C4-2B (cell line): ENCODE measurements around the gene CHAC2.
A peak's percentile ranks its signal among the peaks of the same experiment; 100 is the strongest.
"Not testable (repeated sequence)": the region's sequence is repeated elsewhere in the genome, so short reads cannot be mapped to it uniquely, and the experiment has no call there.

Source experiments
- H3K27ac ChIP-seq: fragments of 450-650 bp; 2 replicates; pipeline ENCODE4 v1.5.1; 2017
- CTCF ChIP-seq: fragments of 450-650 bp; conservative IDR thresholded peaks from 2 replicates; pipeline ENCODE4 v1.5.1; 2017; ENCODE audit warnings: mild to moderate bottlenecking
- ZFX ChIP-seq: fragments of 450-650 bp; IDR thresholded peaks from 2 replicates; pipeline ENCODE4 v1.6.1; 2017

The CHAC2 gene

GRCh38 chr2:53767405-53768241, at the start of gene CHAC2:
Gene CHAC2, plus strand, starts transcription at chr2:53767804. Its CDS starts 83 bp downstream, at chr2:53767887.
- TF ChIP-seq CTCF: 0 out of 2 replicates have a peak, but pooled peaks have one; percentile 10
- no peak for TF ChIP-seq ZFX
- peak within 1 kb of the TSS; percentile 78 for H3K27ac ChIP-seq

GRCh38 chr2:53720944-53721343, 46.7 kb upstream of the CHAC2 start:
- H3K27ac ChIP-seq: not testable (repeated sequence)

GRCh38 chr2:53724536-53724935, 43.1 kb upstream of the CHAC2 start:
- TF ChIP-seq ZFX (no peak), CTCF (no peak)
- no peak overlapping the region for H3K27ac ChIP-seq

GRCh38 chr2:53725662-53726061, 41.9 kb upstream of the CHAC2 start:
- TF ChIP-seq CTCF: no peak
- no peak for TF ChIP-seq ZFX
- H3K27ac ChIP-seq: no peak overlapping the region

- no peak overlapping the region for H3K27ac ChIP-seq
- TF ChIP-seq CTCF: no peak
- no peak for TF ChIP-seq ZFX
Measured at GRCh38 chr2:53727921-53728320, 39.7 kb upstream of the CHAC2 start.

- no peak for TF ChIP-seq ZFX
- no peak for TF ChIP-seq CTCF
Measured at GRCh38 chr2:53729143-53729762, 38.4 kb upstream of the CHAC2 start.

GRCh38 chr2:53737091-53737490, 30.5 kb upstream of the CHAC2 start:
- H3K27ac ChIP-seq: no peak overlapping the region
- TF ChIP-seq CTCF (no peak), ZFX (no peak)

More at GRCh38 chr2:53729143-53729762, 38.4 kb upstream of the CHAC2 start:
- no peak overlapping the region for H3K27ac ChIP-seq
